H1 (cell line): Measurements from ENCODE around the gene ITPR3. TPM values are rescaled to one million over a fixed set of nuclear protein-coding genes. Genes with fewer than 3 reads are reported as not detected.
A peak's percentile ranks its signal among the peaks of the same experiment; 100 is the strongest.

Experiments
- CTCF ChIA-PET: fragments of 300-600 bp; sonication (Branson Sonifier 250); formaldehyde crosslinking; loops from one replicate; lab custom pipeline; 2021; ENCODE audit not compliant: partially characterized antibody; lab: Charles Lee
- POLR2A ChIA-PET: fragments of 300-600 bp; sonication (Branson Sonifier 250); formaldehyde crosslinking; loops from one replicate; lab custom pipeline; 2021; ENCODE audit warnings: inconsistent platforms; ENCODE audit not compliant: partially characterized antibody; lab: Charles Lee
- DNase-seq, 2 experiments: peaks; one replicate each; pipeline versions ENCODE4 v3.0.0 to v3.0.0-alpha.2; 2010 to 2022; ENCODE audit warnings: low spot score in 2 of 2, low read depth in 1 of 2, mixed read lengths in 1 of 2
- FAIRE-seq: peaks from 2 replicates; lab custom pipeline; 2011; peaks lifted over from hg19 to GRCh38; lab: Jason Lieb, UNC
- H2AFZ ChIP-seq: 2 replicates; pipeline ENCODE4 v1.8.1; 2012; ENCODE audit warnings: low read length, inconsistent platforms
- H2AK5ac ChIP-seq: 2 replicates; pipeline ENCODE4 v1.6.1; 2013; ENCODE audit warnings: low read depth, low read length
- H2BK120ac ChIP-seq: replicated peaks from 2 replicates; pipeline ENCODE3; 2013; ENCODE audit warnings: low read depth, low read length, inconsistent platforms
- H2BK12ac ChIP-seq: 2 replicates; pipeline ENCODE4 v1.6.1; 2013; ENCODE audit warnings: low read depth, low read length
- H2BK15ac ChIP-seq: 2 replicates; pipeline ENCODE4 v1.6.1; 2013; ENCODE audit warnings: low read length
- H2BK20ac ChIP-seq: 2 replicates; pipeline ENCODE4 v1.6.1; 2013; ENCODE audit warnings: low read length
- H2BK5ac ChIP-seq: 2 replicates; pipeline ENCODE4 v1.6.1; 2013; ENCODE audit warnings: low read depth, low read length
- H3K14ac ChIP-seq: 2 replicates; pipeline ENCODE4 v1.6.1; 2013; ENCODE audit warnings: inconsistent platforms; ENCODE audit not compliant: insufficient read length
- H3K18ac ChIP-seq: 2 replicates; pipeline ENCODE4 v1.6.1; 2013; ENCODE audit warnings: low read length; ENCODE audit errors: extremely low read depth
- H3K23ac ChIP-seq: 2 replicates; pipeline ENCODE4 v1.6.1; 2013; ENCODE audit warnings: inconsistent platforms; ENCODE audit not compliant: insufficient read length
- H3K23me2 ChIP-seq: 2 replicates; pipeline ENCODE4 v1.6.1; 2013; ENCODE audit warnings: low read depth, low read length
- H3K27ac ChIP-seq: 2 replicates; pipeline ENCODE4 v1.6.1; 2011; ENCODE audit warnings: low read depth, low read length, inconsistent platforms
- H3K27me3 ChIP-seq, 4 experiments: replicated peaks in 1 of 4; 1 replicate in 1 of 4; 2 replicates in 3 of 4; pipeline versions ENCODE4 v1.6.1 to v1.8.1; 2011 to 2013; ENCODE audit warnings: low read length in 3 of 4, mild to moderate bottlenecking in 3 of 4, inconsistent platforms in 2 of 4, mixed read lengths in 2 of 4, moderate library complexity in 1 of 4; ENCODE audit not compliant: control insufficient read depth in 3 of 4, insufficient read depth in 3 of 4; ENCODE audit errors: extremely low read depth in 1 of 4
- H3K36me3 ChIP-seq, 4 experiments: 2 replicates each; pipeline versions ENCODE4 v1.6.1 to v1.8.1; 2011 to 2013; ENCODE audit warnings: mild to moderate bottlenecking in 4 of 4, low read length in 3 of 4, moderate library complexity in 2 of 4, control low read depth in 1 of 4, inconsistent platforms in 1 of 4; ENCODE audit not compliant: insufficient read depth in 4 of 4, control insufficient read depth in 2 of 4
- H3K4ac ChIP-seq: replicated peaks from 2 replicates; pipeline ENCODE3; 2013; ENCODE audit warnings: low read length, low read depth, mixed read lengths, inconsistent platforms; ENCODE audit not compliant: insufficient read length
- H3K4me1 ChIP-seq, 4 experiments: replicated peaks in 1 of 4; 1 replicate in 1 of 4; 2 replicates in 3 of 4; pipeline versions ENCODE4 v1.6.1 to v1.8.1; 2011 to 2013; ENCODE audit warnings: low read length in 3 of 4, inconsistent platforms in 2 of 4, mixed read lengths in 1 of 4; ENCODE audit not compliant: insufficient read depth in 4 of 4, control insufficient read depth in 3 of 4
- H3K4me2 ChIP-seq, 2 experiments: 2 replicates each; pipeline versions ENCODE4 v1.6.1 to v1.8.1; 2011 to 2013; ENCODE audit warnings: low read depth in 2 of 2, low read length in 2 of 2, control low read depth in 1 of 2, inconsistent platforms in 1 of 2, mild to moderate bottlenecking in 1 of 2; ENCODE audit not compliant: insufficient read depth in 1 of 2
- H3K4me3 ChIP-seq, 4 experiments: fragments of 200-600, 300-600 bp in 1 of 4; sonication (generic), shearing (Covaris generic), sonication (Bioruptor Twin) in 1 of 4; 2 replicates each; pipeline versions ENCODE4 v1.5.1 to v1.8.1; 2011 to 2016; ENCODE audit warnings: low read length in 4 of 4, low read depth in 3 of 4, control low read depth in 2 of 4, inconsistent platforms in 2 of 4, mild to moderate bottlenecking in 2 of 4, mixed read lengths in 1 of 4, moderate library complexity in 1 of 4; ENCODE audit not compliant: insufficient read depth in 2 of 4; ENCODE audit errors: extremely low read depth in 1 of 4
- H3K56ac ChIP-seq: replicated peaks from 2 replicates; pipeline ENCODE3; 2013; ENCODE audit warnings: low read depth, mild to moderate bottlenecking, mixed read lengths, low read length, inconsistent platforms; ENCODE audit not compliant: insufficient read length
- H3K79me1 ChIP-seq: 2 replicates; pipeline ENCODE4 v1.6.1; 2013; ENCODE audit warnings: low read depth, low read length, control low read depth
- H3K79me2 ChIP-seq, 2 experiments: 2 replicates each; pipeline versions ENCODE4 v1.6.1 to v1.8.1; 2012 to 2013; ENCODE audit warnings: low read length in 2 of 2, mild to moderate bottlenecking in 2 of 2, inconsistent platforms in 1 of 2; ENCODE audit not compliant: insufficient read depth in 2 of 2, control insufficient read depth in 1 of 2
- H3K9ac ChIP-seq, 4 experiments: replicated peaks in 1 of 4; 1 replicate in 1 of 4; 2 replicates in 3 of 4; pipeline versions ENCODE4 v1.6.1 to v1.8.1; 2011 to 2013; ENCODE audit warnings: low read depth in 3 of 4, low read length in 3 of 4, control low read depth in 2 of 4, mild to moderate bottlenecking in 2 of 4, moderate library complexity in 2 of 4, inconsistent platforms in 1 of 4; ENCODE audit errors: extremely low read depth in 1 of 4
- H3K9me3 ChIP-seq, 2 experiments: 2 replicates each; pipeline versions ENCODE4 v1.6.1 to v1.8.1; 2012 to 2013; ENCODE audit warnings: mild to moderate bottlenecking in 2 of 2, moderate library complexity in 2 of 2, control low read depth in 1 of 2, inconsistent platforms in 1 of 2, low read depth in 1 of 2, low read length in 1 of 2, mixed read lengths in 1 of 2; ENCODE audit not compliant: insufficient read depth in 2 of 2
- H4K20me1 ChIP-seq, 2 experiments: replicated peaks in 1 of 2; 2 replicates each; pipeline versions ENCODE3 to v1.8.1; 2011 to 2013; ENCODE audit warnings: inconsistent platforms in 2 of 2, low read length in 2 of 2, mild to moderate bottlenecking in 1 of 2; ENCODE audit not compliant: insufficient read depth in 2 of 2, control insufficient read depth in 1 of 2
- H4K5ac ChIP-seq: 2 replicates; pipeline ENCODE4 v1.6.1; 2013; ENCODE audit warnings: low read length, low read depth, mixed read lengths, inconsistent platforms; ENCODE audit not compliant: insufficient read length
- H4K8ac ChIP-seq: 2 replicates; pipeline ENCODE4 v1.8.0; 2013; ENCODE audit warnings: mild to moderate bottlenecking, moderate library complexity, low read length, inconsistent platforms; ENCODE audit not compliant: insufficient read depth; ENCODE audit errors: extremely low read depth
- H4K91ac ChIP-seq: replicated peaks from 2 replicates; pipeline ENCODE3; 2013; ENCODE audit warnings: low read length, mixed read lengths, inconsistent platforms; ENCODE audit not compliant: insufficient read length
- KDM1A ChIP-seq: fragments of 200-600, 300-600 bp; sonication (generic); IDR thresholded peaks from 2 replicates; pipeline ENCODE4 v1.7.1; 2016; ENCODE audit warnings: mild to moderate bottlenecking, low read length, borderline replicate concordance
- KDM5A ChIP-seq: fragments of 200-600 bp; IDR thresholded peaks from 2 replicates; pipeline ENCODE4 v1.7.1; 2012; ENCODE audit warnings: mild to moderate bottlenecking, low read length, inconsistent platforms, mixed read lengths
- WGBS, 2 experiments: shearing (Covaris generic) in 1 of 2; methylation state at CpG; one replicate each; pipeline versions ENCODE4 v1.1.6 to v1.1.7; 2013 to 2015; ENCODE audit warnings: low lambda C conversion rate in 2 of 2, mixed read lengths in 2 of 2, inconsistent platforms in 1 of 2, low coverage in 1 of 2, missing lambda C conversion rate in 1 of 2; ENCODE audit not compliant: insufficient replicate concordance in 2 of 2, insufficient coverage in 1 of 2, insufficient read length in 1 of 2; ENCODE audit errors: extremely low coverage in 1 of 2, missing lambda C conversion rate in 1 of 2; 5-methylcytosine and 5-hydroxymethylcytosine counted together
- polyA plus RNA-seq, 7 experiments: library from polyadenylated mRNA; depleted of rRNA in 3 of 7; stranded (reverse) in 5 of 7; unstranded in 2 of 7; fragments of >200 nt in 5 of 7; fragments of 200-250 nt in 2 of 7; gene quantifications; 1 replicate in 5 of 7; 2 replicates in 1 of 7; 4 replicates in 1 of 7; pipeline versions ENCODE4 v1.2.1 to v1.2.3, GENCODE V29; 2011 to 2013; ENCODE audit warnings: missing spikeins in 2 of 7, mixed read lengths in 2 of 7
- total RNA-seq: library from RNA; stranded (reverse); fragmentation: NEBNext Ultra II Directional; extraction: Animal tissue kit (Norgen Biotek cat#: 25700); gene quantifications from 2 replicates; pipeline ENCODE4 v1.2.1, GENCODE V29; 2021

The ITPR3 gene
- total and polyA plus RNA-seq, 2 of the 8 experiments (the other 6 are each of a cell fraction or from before 2014, with no cell fraction given) = 29.1 to 45.7 TPM

- H2BK20ac ChIP-seq = peak overlapping the region; percentile 86; the same call in 1 of the 2 replicates
- FAIRE-seq = no peak
- H3K4me3 ChIP-seq = no peak overlapping the region
- no peak overlapping the region for H2BK120ac ChIP-seq
- no peaks in the 10 kb centered on the region for H3K23me2 ChIP-seq
- peaks cover 6 to 42% (median 26%) of the 10 kb centered on the region in 4 experiments for H3K4me1 ChIP-seq
- H4K91ac ChIP-seq = no peak overlapping the region
- H3K79me2 ChIP-seq = no peaks in the 10 kb centered on the region
- H3K36me3 ChIP-seq = no peaks in the 10 kb centered on the region
- no peak overlapping the region for H3K4me2 ChIP-seq
- TF ChIP-seq KDM1A (peak; percentile 78; the same call in 1 of the 2 replicates), KDM5A (no peak)
- TF ChIP-seq, all 59 proteins: peak for 1
- peak overlapping the region; percentile 44; the same call in 1 of the 2 replicates for H2BK5ac ChIP-seq
- H3K14ac ChIP-seq = no peak overlapping the region
- no peak for DNase-seq
- H3K27ac ChIP-seq = no peak overlapping the region
- H3K56ac ChIP-seq = no peak overlapping the region
- no peak overlapping the region for H2BK15ac ChIP-seq
- H4K8ac ChIP-seq = no peak overlapping the region
- H3K18ac ChIP-seq = no peak overlapping the region; the same call in 1 of the 2 replicates
- 87% methylated on average over 2 of the region's 2 CpGs; no CpG with 5 or more reads in 1 of the 2 experiments for WGBS, 2 experiments
- ChIA-PET CTCF (interaction anchor here (0.8 to 5.5 kb wide), 16 partner anchors 11 to 447 kb away, joined by 3 to 57 read pairs (median 8); partner anchors contain the start of genes ITPR3 and UQCC2), POLR2A (interaction anchor here (1.7 to 3.6 kb wide), 3 partner anchors 10 to 27 kb away, joined by 5 to 19 read pairs (median 6); partner anchors contain the start of gene ITPR3)
- no peak overlapping the region for H4K5ac ChIP-seq
- H3K27me3 ChIP-seq = no peaks in the 10 kb centered on the region
- H2BK12ac ChIP-seq = no peak overlapping the region
- no peak overlapping the region for H3K23ac ChIP-seq
- H2AFZ ChIP-seq = no peak overlapping the region
- no peak overlapping the region for H3K9ac ChIP-seq
- no peaks in the 10 kb centered on the region for H4K20me1 ChIP-seq
- H3K9me3 ChIP-seq = peaks cover 3 to 5% of the 10 kb centered on the region in 2 experiments; a peak in 1 of 4 replicates
- H3K4ac ChIP-seq = no peak overlapping the region
- no peak overlapping the region for H2AK5ac ChIP-seq
- no peaks in the 10 kb centered on the region for H3K79me1 ChIP-seq
These were observed 14.5 kb upstream of the ITPR3 start for GRCh38 chr6:33606642-33607041.
